GM19099 (cell line): ENCODE data around the gene CLCN4.

Experiments used
- POLR2A ChIP-seq: IDR thresholded peaks from 3 replicates; pipeline ENCODE4 v1.6.1; 2011; ENCODE audit warnings: low read depth; ENCODE audit not compliant: insufficient read length; ENCODE audit errors: extremely low read depth

CLCN4 gene

DNA sequence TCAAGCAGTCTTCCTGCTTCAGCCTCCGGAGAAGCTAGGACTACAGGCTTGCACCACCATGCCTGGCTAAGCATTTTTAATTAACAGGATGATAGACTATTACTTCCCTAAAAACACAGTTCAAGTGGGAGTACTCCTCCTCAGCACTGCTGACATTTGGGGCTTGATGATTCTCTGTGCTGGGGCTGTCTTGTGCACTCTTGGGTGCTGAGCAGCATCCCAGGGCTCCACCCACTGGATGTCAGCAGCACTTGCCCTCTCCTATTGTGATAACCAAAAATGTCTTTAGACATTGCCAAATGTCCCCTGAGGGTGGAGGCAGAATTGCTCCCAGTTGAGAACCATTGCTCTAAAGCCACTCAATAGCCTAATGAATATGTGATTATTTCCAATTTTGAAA lies 60.4 kb downstream of the CLCN4 start:
- no peak for TF ChIP-seq POLR2A

DNA sequence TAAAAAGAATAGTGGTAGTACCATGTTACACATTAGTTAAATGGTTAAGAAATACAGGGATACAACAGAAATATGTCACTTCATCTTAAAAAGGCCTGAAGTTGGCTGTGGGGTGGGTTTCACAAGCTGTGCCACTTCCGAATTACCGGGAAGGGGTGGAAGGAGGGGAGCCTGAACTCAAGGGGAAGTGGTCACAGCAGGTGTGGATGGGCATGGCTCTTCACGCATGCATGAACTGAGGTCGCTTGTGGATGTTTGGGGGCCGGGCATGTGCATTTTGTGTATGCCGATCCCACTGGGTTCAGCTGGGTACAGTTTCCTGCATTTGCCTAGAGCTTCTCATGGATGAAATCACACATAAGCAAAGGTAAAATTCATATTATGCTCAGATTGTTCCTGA lies 64.9 kb downstream of the CLCN4 start:
- no peak for TF ChIP-seq POLR2A

DNA sequence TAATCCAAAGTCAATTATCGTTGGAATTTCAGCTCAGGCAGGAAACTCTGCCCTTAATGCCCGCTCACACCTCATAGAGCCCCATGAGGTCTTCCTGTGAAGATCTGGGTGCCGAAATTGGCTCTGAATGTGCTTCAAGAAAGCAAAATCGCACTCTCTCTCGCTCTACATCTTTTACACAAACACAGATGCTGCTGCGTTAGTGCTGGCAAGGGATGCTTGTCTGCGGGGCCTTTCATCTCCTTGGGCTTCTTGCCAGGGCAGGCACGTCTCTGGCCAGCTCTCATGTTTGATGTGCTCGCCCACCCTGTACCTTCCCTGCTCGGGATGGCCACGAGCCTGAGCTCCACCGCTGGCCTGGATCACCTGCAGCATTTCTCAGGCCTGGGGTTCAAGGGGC lies 66.5 kb downstream of the CLCN4 start:
- TF ChIP-seq POLR2A, result no peak

DNA sequence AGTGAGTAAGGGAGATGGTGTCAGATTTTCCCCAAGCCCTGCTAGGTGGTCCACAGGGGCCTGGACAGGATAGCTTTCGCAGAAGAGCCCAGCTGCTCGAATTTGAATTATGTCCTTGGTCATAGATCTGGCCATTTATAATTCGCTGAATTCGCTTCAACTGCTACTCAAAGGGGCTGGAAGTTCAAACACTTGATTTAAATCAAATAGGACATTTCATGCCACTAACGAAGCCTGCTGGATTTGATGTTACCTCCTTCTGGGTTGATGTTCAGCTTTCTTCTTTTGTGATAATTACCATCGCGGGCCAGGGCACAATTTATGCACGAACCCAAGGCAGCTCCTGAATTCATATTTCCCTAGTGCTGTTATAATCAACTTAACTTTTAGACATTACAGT lies 67.0 kb downstream of the CLCN4 start:
- no peak for TF ChIP-seq POLR2A

DNA sequence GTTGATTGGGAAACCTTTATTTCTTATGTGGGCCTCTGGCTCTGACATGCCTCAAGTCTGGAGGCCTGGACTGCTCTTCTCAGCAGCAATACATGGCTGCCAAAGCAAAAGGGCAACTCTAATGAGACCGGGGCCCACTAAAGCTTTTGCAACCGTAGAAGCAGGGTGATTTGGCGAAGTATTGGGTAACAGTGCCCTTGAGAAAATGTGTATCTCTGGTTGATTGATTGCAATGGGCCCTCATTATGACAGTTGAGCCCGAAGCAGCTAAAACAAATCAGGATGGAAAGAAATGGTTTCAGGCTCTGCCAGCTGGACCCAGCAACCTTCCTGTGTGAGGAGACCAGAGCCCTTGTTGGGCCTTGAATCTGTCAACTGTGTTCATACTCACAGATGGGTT lies 73.4 kb downstream of the CLCN4 start:
- TF ChIP-seq POLR2A, result no peak

DNA sequence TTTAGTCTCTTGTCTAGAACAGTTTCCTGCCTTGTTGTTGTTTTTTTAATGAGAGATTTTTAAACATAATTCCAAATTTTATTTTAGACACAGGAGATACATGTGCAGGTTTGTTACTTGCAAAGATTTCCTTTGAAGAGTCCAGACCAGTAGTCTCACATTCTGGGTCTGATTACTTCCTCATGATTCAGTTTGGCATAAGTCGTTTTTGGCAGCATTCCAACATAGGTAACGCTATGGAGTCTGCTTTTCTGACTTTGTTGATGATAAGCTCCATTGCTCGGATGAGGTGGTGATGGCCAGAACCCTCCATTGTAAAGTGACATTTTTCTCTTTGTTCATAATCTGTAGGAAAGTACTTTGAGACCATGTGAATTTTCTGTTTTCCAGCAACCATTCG lies 74.7 kb downstream of the CLCN4 start:
- no peak for TF ChIP-seq POLR2A

DNA sequence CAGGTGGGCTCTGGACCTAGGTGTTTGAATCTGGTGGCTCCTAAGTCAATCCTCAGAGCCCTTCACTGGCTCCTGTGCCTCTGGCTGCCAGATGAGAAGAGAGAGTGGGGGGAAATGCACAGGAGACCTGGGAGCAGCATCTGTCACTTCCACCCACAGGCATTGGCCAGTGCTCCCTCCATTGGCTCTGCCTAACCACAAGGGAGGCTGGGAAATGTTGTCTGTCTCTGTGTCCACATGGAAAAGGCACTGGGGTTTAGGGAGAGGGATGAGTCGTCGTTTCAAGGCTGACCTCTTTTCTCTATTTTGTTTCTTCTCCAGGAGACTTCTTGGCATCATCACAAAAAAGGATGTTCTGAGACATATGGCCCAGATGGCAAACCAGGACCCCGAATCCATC lies 76.4 kb downstream of the CLCN4 start:
- no peak for TF ChIP-seq POLR2A

DNA sequence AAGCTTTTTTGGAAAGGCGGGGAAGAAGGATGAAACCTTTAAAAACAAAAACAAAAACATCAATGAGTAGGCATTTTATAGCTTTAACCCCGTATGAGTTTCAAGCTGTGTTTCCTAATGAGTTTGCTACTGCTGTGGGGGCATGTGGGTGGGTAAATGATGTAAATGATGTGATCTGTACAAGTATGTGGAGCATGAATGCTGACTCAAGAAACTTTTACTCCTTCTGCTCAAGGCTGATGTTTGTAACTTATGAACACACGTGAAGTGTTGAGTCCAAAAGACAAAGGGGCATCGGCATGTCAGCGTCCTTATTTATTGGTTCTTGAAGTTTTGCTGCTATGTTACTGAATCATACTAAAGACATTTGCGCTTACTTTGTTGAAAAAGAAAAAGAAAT lies 76.9 kb downstream of the CLCN4 start:
- no peak for TF ChIP-seq POLR2A

DNA sequence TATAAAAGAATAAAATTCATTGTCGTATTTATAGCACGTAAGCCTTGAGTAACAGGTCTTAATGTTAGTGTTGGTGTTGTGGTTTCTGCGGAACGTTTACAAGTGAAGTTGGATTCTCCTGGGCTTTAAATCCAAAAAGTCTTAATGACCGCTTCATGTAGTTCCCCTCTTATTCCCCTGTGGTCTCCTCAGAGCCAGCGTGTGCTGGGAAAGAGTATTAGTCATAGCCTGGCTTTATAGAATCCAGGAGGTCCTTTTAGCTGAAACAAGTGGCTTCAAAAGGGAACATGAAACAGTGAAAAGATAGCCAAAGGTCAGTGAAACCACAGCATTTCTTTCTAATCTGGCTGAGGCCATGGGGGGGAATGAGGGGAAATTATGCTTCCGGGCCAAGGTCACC lies 79.1 kb downstream of the CLCN4 start:
- TF ChIP-seq POLR2A, result no peak

DNA sequence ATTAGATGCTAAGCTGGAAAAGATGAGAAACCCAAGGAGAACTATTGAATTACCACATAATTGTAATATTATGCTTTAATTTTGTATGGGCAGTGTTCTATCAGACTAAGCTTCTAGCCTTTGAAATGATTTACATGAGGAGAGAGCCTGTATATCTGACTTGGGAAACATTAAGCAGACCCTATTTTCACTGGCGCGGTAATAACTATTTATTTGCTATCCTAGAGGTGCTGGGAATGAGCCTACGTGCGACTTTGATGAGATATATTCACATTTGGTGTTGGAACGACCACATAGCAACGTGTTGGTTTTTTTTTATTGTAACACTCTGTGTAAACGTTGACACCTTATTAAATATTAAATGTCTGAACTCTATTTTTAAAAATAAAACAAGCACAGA lies 80.5 kb downstream of the CLCN4 start:
- no peak for TF ChIP-seq POLR2A

DNA sequence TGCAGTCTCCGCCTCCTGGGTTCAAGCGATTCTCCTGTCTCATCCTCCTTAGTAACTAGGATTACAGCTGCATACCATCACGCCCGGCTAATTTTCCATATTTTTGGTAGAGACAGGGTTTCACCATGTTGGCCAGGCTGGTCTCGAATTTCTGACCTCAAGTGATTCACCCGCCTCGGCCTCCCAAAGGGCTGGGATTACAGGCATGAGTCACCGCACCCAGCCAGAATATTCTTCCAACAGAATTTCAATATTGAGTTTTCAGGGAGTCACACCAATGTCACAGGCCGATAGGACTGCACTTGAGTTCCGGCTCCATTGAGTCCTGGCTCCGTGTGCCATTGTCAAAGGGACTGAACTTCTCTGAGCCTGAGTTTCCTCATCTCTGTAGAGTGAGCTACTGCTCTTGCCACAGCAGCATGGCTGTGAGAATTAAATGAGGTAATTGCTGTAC lies 82.9 kb downstream of the CLCN4 start:
- no peak for TF ChIP-seq POLR2A

DNA sequence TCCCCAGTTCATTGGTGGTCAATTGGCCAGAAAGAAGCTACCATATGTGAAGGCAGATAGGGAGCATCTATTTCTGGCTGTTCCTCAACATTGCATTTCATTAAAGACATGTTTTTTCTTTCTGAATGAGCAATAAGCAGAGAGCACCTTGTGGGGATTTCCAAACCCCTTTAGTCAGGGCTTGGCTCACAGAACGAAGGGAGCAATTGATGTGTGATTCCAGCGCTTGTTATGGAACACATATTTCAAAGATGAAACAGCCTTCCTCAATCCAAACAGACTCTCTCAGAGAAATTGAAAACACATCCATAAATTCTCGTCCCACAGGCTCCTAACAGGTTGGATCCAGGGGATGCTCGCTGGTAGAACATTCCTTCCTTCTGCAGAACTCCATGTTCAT lies 84.1 kb downstream of the CLCN4 start:
- TF ChIP-seq POLR2A, result no peak

DNA sequence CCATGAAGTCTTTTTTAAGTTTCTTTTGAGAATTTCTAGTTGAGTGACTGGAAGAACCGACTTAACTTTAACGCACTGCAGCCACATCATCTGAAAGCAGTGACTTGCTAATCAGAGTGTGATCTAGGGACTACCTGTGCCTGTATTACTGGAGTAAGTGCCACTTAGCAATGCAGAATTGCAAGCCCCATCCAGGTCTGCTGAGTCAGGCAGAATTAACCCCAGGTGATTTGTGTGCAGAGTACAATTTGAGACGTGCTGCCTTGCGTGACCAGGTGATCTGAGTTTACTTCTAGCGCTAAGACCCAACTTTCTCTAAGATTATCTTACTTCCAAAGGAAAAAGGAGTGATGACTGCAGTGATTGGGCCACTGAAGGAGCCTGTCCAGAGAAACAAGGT lies 85.3 kb downstream of the CLCN4 start:
- no peak for TF ChIP-seq POLR2A

DNA sequence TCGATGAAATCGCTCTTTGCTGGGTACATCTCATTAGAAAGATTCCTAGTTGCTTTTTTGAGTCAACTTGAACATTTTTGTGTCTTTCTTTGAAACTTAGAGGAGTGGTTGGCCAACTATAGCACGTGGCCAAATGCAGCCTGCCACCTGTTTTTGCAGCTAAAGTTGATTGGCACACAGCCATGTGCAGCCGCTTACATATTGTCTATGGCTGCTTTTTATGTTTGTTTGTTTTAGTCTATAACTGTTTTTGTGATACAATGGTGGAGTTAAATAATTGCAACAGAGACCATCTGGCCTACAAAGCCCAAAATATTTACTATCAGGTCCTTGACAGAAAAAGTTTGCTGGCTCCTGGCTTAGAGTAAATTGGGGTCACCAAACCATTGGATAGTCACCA lies 86.3 kb downstream of the CLCN4 start:
- no peak for TF ChIP-seq POLR2A

DNA sequence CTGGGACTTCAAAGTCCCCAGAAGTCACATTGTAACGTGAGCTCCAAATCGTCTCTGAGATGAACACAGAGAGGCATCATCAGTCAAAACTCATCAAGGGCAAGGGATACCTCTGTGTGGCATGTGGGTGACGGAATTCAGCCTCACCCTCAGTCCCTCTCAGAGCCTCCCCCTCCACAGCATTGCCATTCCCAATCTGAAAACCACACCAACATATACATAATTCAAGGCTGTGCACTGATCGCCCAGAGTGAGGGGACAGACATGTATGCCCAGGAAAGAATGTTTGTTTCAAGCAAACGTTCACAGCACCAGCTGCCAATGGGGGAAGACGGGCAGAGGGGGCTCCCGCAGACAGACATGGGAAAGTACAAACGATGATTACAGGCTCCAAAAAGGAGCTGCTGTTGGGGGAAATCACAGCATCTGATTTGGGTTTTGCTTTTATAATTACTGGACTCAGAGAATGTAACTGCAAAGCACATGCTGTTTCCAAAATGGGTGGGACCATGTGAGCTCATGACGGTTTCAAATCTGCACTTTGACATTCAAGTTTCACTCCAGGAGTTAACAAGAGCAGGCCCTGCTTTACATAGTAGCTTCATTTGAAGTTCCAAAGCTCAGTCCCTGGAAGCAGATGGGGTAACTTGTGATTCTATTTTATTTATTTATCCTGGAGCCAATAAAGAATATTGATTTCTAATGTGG lies 88.3 kb downstream of the CLCN4 start:
- TF ChIP-seq POLR2A, result no peak

DNA sequence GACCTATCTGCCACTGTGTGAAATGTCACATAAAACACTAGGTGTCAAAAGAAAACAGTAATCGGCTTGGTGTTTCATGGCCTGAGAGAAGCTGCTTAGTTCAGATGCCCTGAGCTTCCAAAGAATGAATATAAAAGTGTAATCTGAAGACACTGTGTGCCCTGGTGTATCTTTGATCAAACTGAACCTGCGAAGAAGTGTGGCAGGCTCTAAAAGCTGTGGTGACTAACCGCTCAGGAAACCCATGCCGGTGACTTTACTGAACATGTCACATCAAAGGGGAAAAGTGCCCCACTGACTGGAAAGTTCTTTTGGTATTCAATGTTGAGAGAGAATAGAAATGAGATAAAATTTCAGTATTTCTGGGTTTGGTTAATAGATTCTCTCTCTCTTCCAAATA lies 89.1 kb downstream of the CLCN4 start:
- TF ChIP-seq POLR2A, result no peak

DNA sequence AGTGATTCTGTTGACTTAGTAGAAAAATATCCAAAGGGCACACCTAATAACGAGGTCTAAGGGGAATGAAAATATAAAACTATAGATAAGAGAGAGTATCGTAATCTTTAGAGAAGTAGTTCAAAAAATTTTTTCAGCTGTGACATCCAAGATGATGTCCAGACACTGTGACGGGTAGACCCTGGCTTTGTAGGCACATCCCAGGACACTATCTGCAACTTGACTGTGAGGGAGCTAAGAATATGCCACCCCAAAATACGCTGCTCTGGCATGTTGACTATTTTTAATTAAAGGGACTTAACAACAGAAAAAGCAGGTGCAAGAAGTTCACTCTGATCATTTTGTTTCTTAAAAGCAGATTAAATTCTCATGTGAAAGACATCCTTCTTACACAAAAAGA lies 89.5 kb downstream of the CLCN4 start:
- TF ChIP-seq POLR2A, result no peak

DNA sequence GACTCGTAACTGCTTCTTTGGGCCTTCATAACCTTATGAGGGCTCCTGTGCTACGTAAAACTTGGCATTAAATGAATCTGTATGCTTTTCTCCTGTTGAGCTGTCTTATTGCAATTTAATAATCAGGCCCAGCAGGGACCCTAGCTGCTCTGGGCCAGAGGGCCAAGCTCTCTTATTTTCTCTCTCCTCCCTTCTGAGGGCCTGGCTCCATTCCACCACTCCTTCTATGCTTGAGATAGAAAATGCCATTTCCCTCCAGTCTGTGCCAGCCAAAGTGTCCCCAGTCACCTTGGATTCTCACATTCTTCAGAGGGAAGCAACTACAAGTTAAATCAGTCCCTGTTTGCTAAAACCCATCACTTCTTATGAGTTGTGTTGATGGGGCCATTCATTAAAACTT lies 90.1 kb downstream of the CLCN4 start:
- TF ChIP-seq POLR2A, result no peak

DNA sequence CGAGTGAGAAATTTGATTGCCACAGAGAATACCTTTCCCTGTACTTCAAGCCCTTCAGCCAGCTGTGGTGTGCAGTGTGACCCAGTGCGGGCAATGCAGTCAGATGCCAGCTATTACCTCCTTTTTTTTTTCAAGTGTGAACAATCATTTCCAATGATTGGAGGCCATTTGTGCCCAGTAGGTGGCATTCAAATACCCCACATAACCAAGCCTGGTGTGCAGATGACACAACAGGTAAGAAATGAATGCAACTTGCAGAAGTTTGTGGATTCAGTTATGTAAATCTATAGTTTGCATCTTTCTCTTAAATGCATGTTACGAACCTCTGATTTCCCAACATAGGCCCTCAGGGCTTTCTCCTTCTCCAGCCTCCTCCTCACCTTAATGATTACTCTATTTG lies 98.0 kb downstream of the CLCN4 start:
- no peak for TF ChIP-seq POLR2A
